Heart right ventricle (tissue), 16 donors: Measurements from ENCODE around the gene ATP8B3. TPM values are rescaled to one million over a fixed set of nuclear protein-coding genes. Genes with fewer than 3 reads are reported as not detected.

ENCODE experiments used
- ATAC-seq, 8 donors: fragments of 200-7000 bp; cut with Tn5 transposase; one replicate each; pipeline ENCODE4 v1.9.1; 2020; ENCODE audit warnings: mild to moderate bottlenecking in 8 of 8, moderate library complexity in 8 of 8, moderate number of reproducible peaks in 1 of 8
- DNase-seq, 2 donors: peaks; one replicate each; pipeline ENCODE4 v3.0.0-alpha.2; 2020
- H3K27ac ChIP-seq, 10 donors: fragments of 200-600 bp; sonication (generic) in 2 of 10; one replicate each; pipeline versions ENCODE4 v1.5.0 to v1.8.0; 2020 to 2022; ENCODE audit warnings: mild to moderate bottlenecking in 3 of 10
- H3K27me3 ChIP-seq, 7 donors: fragments of 200-600 bp; one replicate each; pipeline ENCODE4 v1.8.0; 2021 to 2022; ENCODE audit warnings: mild to moderate bottlenecking in 2 of 7
- H3K36me3 ChIP-seq, 9 donors: fragments of 200-600 bp; sonication (generic) in 1 of 9; one replicate each; pipeline versions ENCODE4 v1.5.0 to v1.8.0; 2020 to 2022; ENCODE audit warnings: mild to moderate bottlenecking in 2 of 9
- H3K4me1 ChIP-seq, 9 donors: fragments of 200-600 bp; sonication (generic) in 1 of 9; one replicate each; pipeline versions ENCODE4 v1.5.0 to v1.8.0; 2020 to 2022; ENCODE audit warnings: mild to moderate bottlenecking in 4 of 9
- H3K4me3 ChIP-seq, 10 donors: fragments of 200-600 bp; sonication (generic) in 2 of 10; one replicate each; pipeline versions ENCODE4 v1.5.0 to v1.8.0; 2020 to 2022; ENCODE audit warnings: mild to moderate bottlenecking in 7 of 10, moderate library complexity in 2 of 10
- H3K9me3 ChIP-seq, 11 donors: fragments of 200-600 bp in 10 of 11; sonication (generic) in 2 of 11; one replicate each; pipeline versions ENCODE4 v1.5.0 to v1.8.0; 2013 to 2022; ENCODE audit warnings: mild to moderate bottlenecking in 2 of 11, control low read depth in 1 of 11, moderate library complexity in 1 of 11
- CTCF ChIP-seq, 9 donors: fragments of 200-600 bp; sonication (generic) in 2 of 9; IDR thresholded peaks; one replicate each; pipeline versions ENCODE4 v1.5.0 to v1.8.0; 2021 to 2022; ENCODE audit warnings: antibody characterized with exemption in 9 of 9, mild to moderate bottlenecking in 5 of 9, moderate library complexity in 1 of 9
- WGBS, 2 donors: extraction: QIAGEN DNeasy Blood & Tissue Kit; methylation state at CpG; one replicate each; pipeline ENCODE4 v1.1.7; 2013; ENCODE audit warnings: inconsistent platforms in 1 of 2; 5-methylcytosine and 5-hydroxymethylcytosine counted together
- intact Hi-C, 10 donors: fragments of 100-400 bp; cut with DNase I; formaldehyde crosslinking; loops; one replicate each; pipeline versions ENCODE4 v1.11.1 to v1.14.2; 2022
- polyA plus RNA-seq, 2 donors: library from polyadenylated mRNA; stranded (reverse); fragments of 200-250 nt; gene quantifications; one replicate each; pipeline ENCODE4 v1.2.3, GENCODE V29; 2013
- total RNA-seq, 10 donors: library from RNA; stranded (reverse); fragmentation: NEBNext Ultra II Directional in 3 of 10; extraction: Animal tissue kit (Norgen Biotek cat#: 25700) in 3 of 10; gene quantifications; one replicate each; pipeline versions ENCODE4 v1.2.1 to v1.2.4, GENCODE V29; 2021 to 2023
- donor health status: Arrhythmogenic right ventricular cardiomyopathy.
- donor health status: ischemic (EF 13 %, LVEDD 7.1; RV severe dilation, severe dysfunction).
- donor health status: healthy with polysubstance abuse.
- donor health status: DM: no; HTN: yes; CAD: no.
- donor health status: DM: no; HTN: no; CAD: no.
- donor health status: ischemic (EF 25% LVEDD 6.9; RV normal size, moderate dysfunction).
- donor health status: ischemic (EF 25% LVEDD 5.7; RV mildly dilated, moderate dysfunction).
- donor health status: healthy.
- donor health status: DM: yes; HTN: yes; CAD: no.
- donor health status: Ischemic cardiomyopathy.
- donor health status: ischemic (EF 35%, LVEDD 5.7; RV mildly dilated, moderate dysfunction).
- donor health status: nonischemic (EF 11% LVEDD 7.7; RV severe dilation, severe dysfunction).
- donor health status: DM: yes; HTN: yes; CAD: no.
- donor health status: PGD.
- donor health status: ischemic (EF 29% LVEDD 5.4; RV normal size, mild dysfunction).
- donor health status: nonischemic (EF 23%, LVEDD 6.1; RV moderate dilation, normal function).

ATP8B3 gene
- total and polyA plus RNA-seq, 12 donors = 0.13 to 3.4 (median 0.52) TPM

GRCh38 chr19:1769645-1769985 is 42.5 kb downstream of the ATP8B3 start:
- H3K4me3 ChIP-seq = no peak overlapping the region
- no peak for DNase-seq
- H3K4me1 ChIP-seq = peaks cover 0 to 6% (median 0%) of the 10 kb centered on the region in 9 donors
- no peak overlapping the region for H3K27ac ChIP-seq
- peaks cover 16 to 99% (median 91%) of the 10 kb centered on the region in 7 donors for H3K27me3 ChIP-seq
- TF ChIP-seq CTCF (IDR thresholded peaks at IDR 0.05) = no peak
- intact Hi-C loops = loop anchor here in 6 of 10 donors (2.0 to 10.0 kb wide), 6 partner anchors 95 to 225 kb away; partner anchors contain the start of gene UQCR11 (in 1 of the 6)
- ATAC-seq = no peak
- peaks cover 0 to 19% (median 13%) of the 10 kb centered on the region in 11 donors for H3K9me3 ChIP-seq
- WGBS, 2 donors = 2 to 7% methylated on average over 12 of the region's 12 CpGs
- H3K36me3 ChIP-seq = no peaks in the 10 kb centered on the region

- Histone ChIP-seq H3K36me3 (no peaks in the 10 kb centered on the region), H3K4me1 (peaks cover 0 to 6% (median 0%) of the 10 kb centered on the region in 9 donors), H3K27ac (no peak overlapping the region), H3K27me3 (peaks cover 16 to 99% (median 91%) of the 10 kb centered on the region in 7 donors), H3K9me3 (peaks cover 0 to 19% (median 13%) of the 10 kb centered on the region in 11 donors), H3K4me3 (no peak overlapping the region)
- WGBS, 2 donors = 74 to 77% methylated on average over 9 of the region's 9 CpGs
- intact Hi-C loops = loop anchor here in 6 of 10 donors (2.0 to 10.0 kb wide), 6 partner anchors 94 to 224 kb away; partner anchors contain the start of gene UQCR11 (in 1 of the 6)
- peak in 1 of 8 donors; percentile 17 for ATAC-seq
- no peak for DNase-seq
- no peak for TF ChIP-seq CTCF (IDR thresholded peaks at IDR 0.05)
Observed at GRCh38 chr19:1768918-1769644, 43.0 kb downstream of the ATP8B3 start.

GRCh38 chr19:1768248-1768647 is 43.8 kb downstream of the ATP8B3 start:
- peaks cover 0 to 6% (median 0%) of the 10 kb centered on the region in 9 donors for H3K4me1 ChIP-seq
- no peak overlapping the region for H3K27ac ChIP-seq
- 19% methylated on average over 13 of the region's 13 CpGs for WGBS, 2 donors
- H3K36me3 ChIP-seq = no peaks in the 10 kb centered on the region
- no peak overlapping the region for H3K4me3 ChIP-seq
- H3K9me3 ChIP-seq = peaks cover 0 to 19% (median 13%) of the 10 kb centered on the region in 11 donors
- H3K27me3 ChIP-seq = peaks cover 16 to 99% (median 91%) of the 10 kb centered on the region in 7 donors
- peak in 3 of 9 donors; percentile 7 to 14 (median 9) for TF ChIP-seq CTCF (IDR thresholded peaks at IDR 0.05)
- intact Hi-C loops = loop anchor here in 6 of 10 donors (2.0 to 10.0 kb wide), 6 partner anchors 93 to 223 kb away; partner anchors contain the start of gene UQCR11 (in 1 of the 6)
- no peak for DNase-seq
- no peak for ATAC-seq

GRCh38 chr19:1767464-1767933 is 44.6 kb downstream of the ATP8B3 start:
- peak; percentile 81 to 97 (median 94) for TF ChIP-seq CTCF (IDR thresholded peaks at IDR 0.05)
- Histone ChIP-seq H3K36me3 (no peaks in the 10 kb centered on the region), H3K4me1 (peaks cover 0 to 6% (median 0%) of the 10 kb centered on the region in 9 donors), H3K4me3 (no peak overlapping the region), H3K9me3 (peaks cover 0 to 19% (median 13%) of the 10 kb centered on the region in 11 donors), H3K27ac (no peak overlapping the region), H3K27me3 (peaks cover 22 to 100% (median 98%) of the 10 kb centered on the region in 7 donors)
- WGBS, 2 donors = 3 to 6% methylated on average over 21 of the region's 21 CpGs
- ATAC-seq (peak in 7 of 8 donors; percentile 65 to 83 (median 73)), DNase-seq (peak; percentile 21 to 48)
- intact Hi-C loops = loop anchor here in 8 of 10 donors (1.0 to 10.0 kb wide), 7 partner anchors 93 to 223 kb away; partner anchors contain the start of gene UQCR11 (in 1 of the 8)
